Endothelial cell of hepatic sinusoid (primary cell): ENCODE results near the gene PCNX1.

ENCODE experiments used
- in situ Hi-C: cut with HindIII; loops from 2 replicates; pipeline ENCODE4 v1.10.0; 2017; ENCODE audit warnings: low sequenced_read_pairs

Gene PCNX1

GRCh38 chr14:70954068-70954467 is 46.8 kb downstream of the PCNX1 start:
- in situ Hi-C loops: loop anchor here (5.0 kb wide), 1 partner anchor 43 kb away; no protein-coding TSS in a partner anchor

GRCh38 chr14:70955543-70956480 is 48.6 kb downstream of the PCNX1 start:
- in situ Hi-C loops: no loop called here

GRCh38 chr14:70956511-70956910 is 49.3 kb downstream of the PCNX1 start:
- in situ Hi-C loops: no loop called here

- in situ Hi-C loops: no loop called here
Measured at GRCh38 chr14:70957710-70958109, 50.5 kb downstream of the PCNX1 start.

- in situ Hi-C loops: no loop called here
Measured at GRCh38 chr14:70962935-70963334, 55.7 kb downstream of the PCNX1 start.

- in situ Hi-C loops: no loop called here
Measured at GRCh38 chr14:70964492-70964891, 57.2 kb downstream of the PCNX1 start.

- in situ Hi-C loops: no loop called here
Measured at GRCh38 chr14:70971560-70971959, 64.3 kb downstream of the PCNX1 start.

GRCh38 chr14:70972107-70972976 is 65.1 kb downstream of the PCNX1 start:
- in situ Hi-C loops: no loop called here

- in situ Hi-C loops: no loop called here
Measured at GRCh38 chr14:70976591-70976990, 69.3 kb downstream of the PCNX1 start.

- in situ Hi-C loops: no loop called here
Measured at GRCh38 chr14:70981000-70981952, 74.0 kb downstream of the PCNX1 start.

- in situ Hi-C loops: no loop called here
Measured at GRCh38 chr14:70982200-70982599, 74.9 kb downstream of the PCNX1 start.

GRCh38 chr14:70987041-70987440 is 79.8 kb downstream of the PCNX1 start:
- in situ Hi-C loops: no loop called here

GRCh38 chr14:70988452-70988851 is 81.2 kb downstream of the PCNX1 start:
- in situ Hi-C loops: no loop called here

GRCh38 chr14:70993931-70994330 is 86.7 kb downstream of the PCNX1 start:
- in situ Hi-C loops: no loop called here

- in situ Hi-C loops: loop anchor here (5.0 kb wide), 1 partner anchor 43 kb away; no protein-coding TSS in a partner anchor
Measured at GRCh38 chr14:70995211-70995610, 88.0 kb downstream of the PCNX1 start.

- in situ Hi-C loops: loop anchor here (5.0 kb wide), 1 partner anchor 43 kb away; no protein-coding TSS in a partner anchor
Measured at GRCh38 chr14:70995671-70996070, 88.4 kb downstream of the PCNX1 start.

GRCh38 chr14:70999117-70999516 is 91.9 kb downstream of the PCNX1 start:
- in situ Hi-C loops: loop anchor here (5.0 kb wide), 1 partner anchor 47 kb away; no protein-coding TSS in a partner anchor

GRCh38 chr14:71000091-71000490 is 92.8 kb downstream of the PCNX1 start:
- in situ Hi-C loops: no loop called here

GRCh38 chr14:71001742-71002141 is 94.5 kb downstream of the PCNX1 start:
- in situ Hi-C loops: no loop called here

- in situ Hi-C loops: no loop called here
Measured at GRCh38 chr14:71003156-71003555, 95.9 kb downstream of the PCNX1 start.
